K562 (cell line): ENCODE measurements around the gene YJEFN3. TPM values are rescaled to one million over a fixed set of nuclear protein-coding genes. Genes with fewer than 3 reads are reported as not detected.

Source experiments
- ATAC-seq: fragments of 200-7000 bp; cut with Tn5 transposase; 3 replicates; pipeline ENCODE4 v1.9.1; 2020; ENCODE audit warnings: moderate library complexity
- BruUV-seq: library from RNA; stranded (reverse); fragments of 400-500 nt; replicated peaks from 2 replicates; lab custom pipeline; 2021; lab: Mats Ljungman, UMichigan
- CTCF ChIA-PET: fragments of 300-600 bp; formaldehyde crosslinking; extraction: SDS; loops from one replicate; lab custom pipeline; 2021; ENCODE audit warnings: low intra/inter-chr PET ratio; lab: Yijun Ruan, JAX
- POLR2A ChIA-PET: fragments of 300-600, 350-650 bp; sonication (Branson Sonifier 250); formaldehyde crosslinking; extraction: SDS; loops from one replicate; lab custom pipeline; 2021; ENCODE audit warnings: antibody characterized with exemption, inconsistent platforms; lab: Yijun Ruan, JAX
- DNase-seq, 4 experiments: peaks; one replicate each; pipeline versions ENCODE4 v3.0.0 to v3.0.0-alpha.2; 2011 to 2018; ENCODE audit warnings: low spot score in 3 of 4, mixed read lengths in 3 of 4; ENCODE audit errors: extremely low read depth in 1 of 4
- FAIRE-seq: peaks from 2 replicates; lab custom pipeline; 2011; peaks lifted over from hg19 to GRCh38; lab: Jason Lieb, UNC
- H2AFZ ChIP-seq: 2 replicates; pipeline ENCODE4 v1.6.0; 2011; ENCODE audit warnings: low read depth, low read length, control low read depth, inconsistent platforms
- H3K27ac ChIP-seq: fragments of 200-600 bp; 3 replicates; pipeline ENCODE4 v1.8.0; 2011; ENCODE audit warnings: low read depth, mild to moderate bottlenecking, control low read depth, inconsistent platforms, low read length, moderate library complexity, mixed read lengths; ENCODE audit errors: extremely low read depth
- H3K27me3 ChIP-seq, 2 experiments: fragments of 300-600 bp in 1 of 2; 2 replicates in 1 of 2; 3 replicates in 1 of 2; pipeline versions ENCODE4 v1.6.0 to v1.8.0; 2011; ENCODE audit warnings: inconsistent platforms in 2 of 2, low read length in 2 of 2, mild to moderate bottlenecking in 1 of 2, mixed read lengths in 1 of 2, moderate library complexity in 1 of 2; ENCODE audit not compliant: control insufficient read depth in 2 of 2, insufficient read depth in 2 of 2
- H3K36me3 ChIP-seq: fragments of 300-600 bp; 3 replicates; pipeline ENCODE4 v1.8.0; 2011; ENCODE audit warnings: mild to moderate bottlenecking, low read length, inconsistent platforms; ENCODE audit not compliant: control insufficient read depth, insufficient read depth
- H3K4me1 ChIP-seq, 2 experiments: fragments of 200-600 bp in 1 of 2; replicated peaks in 1 of 2; 2 replicates in 1 of 2; 3 replicates in 1 of 2; pipeline versions ENCODE4 v1.5.1 to v1.8.0; 2011; ENCODE audit warnings: inconsistent platforms in 2 of 2, low read length in 2 of 2, mild to moderate bottlenecking in 1 of 2, mixed read lengths in 1 of 2, moderate library complexity in 1 of 2; ENCODE audit not compliant: control insufficient read depth in 2 of 2, insufficient read depth in 2 of 2
- H3K4me2 ChIP-seq: 2 replicates; pipeline ENCODE4 v1.6.1; 2011; ENCODE audit warnings: low read length, control low read depth, inconsistent platforms, mixed read lengths; ENCODE audit not compliant: insufficient read depth
- H3K4me3 ChIP-seq: fragments of 200-600 bp; sonication (generic), shearing (Covaris generic); 2 replicates; pipeline ENCODE4 v1.5.1; 2016; ENCODE audit warnings: control low read depth, inconsistent platforms
- H3K79me2 ChIP-seq: fragments of 200-600 bp; 3 replicates; pipeline ENCODE4 v1.8.0; 2011; ENCODE audit warnings: low read length, inconsistent platforms; ENCODE audit not compliant: control insufficient read depth, insufficient read depth
- H3K9ac ChIP-seq, 2 experiments: 2 replicates each; pipeline versions ENCODE4 v1.6.0 to v1.6.1; 2011; ENCODE audit warnings: low read depth in 2 of 2, low read length in 2 of 2, control low read depth in 1 of 2, inconsistent platforms in 1 of 2, mild to moderate bottlenecking in 1 of 2, mixed read lengths in 1 of 2; ENCODE audit not compliant: insufficient read depth in 1 of 2
- H3K9me1 ChIP-seq: one replicate; pipeline ENCODE4 v1.6.0; 2011; ENCODE audit warnings: inconsistent platforms, mild to moderate bottlenecking, low read length, moderate library complexity; ENCODE audit not compliant: control insufficient read depth, insufficient read depth
- H3K9me3 ChIP-seq: replicated peaks from 2 replicates; pipeline ENCODE4 v1.5.1; 2011; ENCODE audit warnings: low read depth, low read length, inconsistent platforms; ENCODE audit not compliant: control insufficient read depth, insufficient read depth
- H4K20me1 ChIP-seq: replicated peaks from 2 replicates; pipeline ENCODE4 v1.6.1; 2011; ENCODE audit warnings: low read length, inconsistent platforms, mixed read lengths; ENCODE audit not compliant: control insufficient read depth, insufficient read depth
- EGR1 ChIP-seq: fragments of 450-650 bp; conservative IDR thresholded peaks from 2 replicates; pipeline ENCODE4 v1.6.1; 2017; ENCODE audit warnings: mild to moderate bottlenecking
- KAT8 ChIP-seq: fragments of 450-650 bp; IDR thresholded peaks from 2 replicates; pipeline ENCODE4 v1.6.1; 2016; ENCODE audit warnings: low read depth, mild to moderate bottlenecking
- L3MBTL2 ChIP-seq: fragments of 450-650 bp; IDR thresholded peaks from 2 replicates; pipeline ENCODE4 v1.6.1; 2016; ENCODE audit warnings: mild to moderate bottlenecking, moderate library complexity
- MAFG ChIP-seq: fragments of 450-650 bp; conservative IDR thresholded peaks from 2 replicates; pipeline ENCODE4 v1.6.1; 2016; ENCODE audit warnings: missing genetic modification characterization, missing compliant biosample characterization
- MTA2 ChIP-seq: fragments of 450-650 bp; IDR thresholded peaks from 2 replicates; pipeline ENCODE4 v1.6.1; 2016; ENCODE audit warnings: low read depth
- SOX6 ChIP-seq: fragments of 450-650 bp; IDR thresholded peaks from 2 replicates; pipeline ENCODE4 v1.6.1; 2014; ENCODE audit warnings: mild to moderate bottlenecking
- ZNF384 ChIP-seq: IDR thresholded peaks from 2 replicates; pipeline ENCODE4 v1.6.1; 2012; ENCODE audit warnings: low read depth, low read length, improper control_type of control experiment
- ZNF780A ChIP-seq: fragments of 250-450 bp; sonication (Bioruptor Pico); IDR thresholded peaks from 2 replicates; pipeline ENCODE4 v1.5.0; 2021; ENCODE audit warnings: mild to moderate bottlenecking
- ZSCAN32 ChIP-seq: fragments of 450-650 bp; formaldehyde crosslinking; IDR thresholded peaks from 2 replicates; pipeline ENCODE4 v1.4.0; 2020; ENCODE audit warnings: mild to moderate bottlenecking, moderate library complexity
- WGBS: fragments of 100-300 bp; shearing (Covaris generic); methylation state at CpG from one replicate; pipeline ENCODE4 v1.1.6; 2016; ENCODE audit warnings: low coverage, mixed read lengths; ENCODE audit not compliant: insufficient coverage; ENCODE audit errors: missing lambda C conversion rate; 5-methylcytosine and 5-hydroxymethylcytosine counted together
- in situ Hi-C: fragments of 300-500 bp; cut with MboI; formaldehyde crosslinking; loops from 4 replicates; pipeline ENCODE4 v1.15.0; 2018; ENCODE audit warnings: inconsistent platforms, mixed read lengths
- intact Hi-C: fragments of 100-400 bp; cut with micrococcal nuclease; formaldehyde crosslinking; loops from 2 replicates; pipeline ENCODE4 v1.14.2; 2022
- polyA plus RNA-seq, 8 experiments: library from polyadenylated mRNA; depleted of rRNA in 4 of 8; stranded (reverse) in 5 of 8; unstranded in 3 of 8; fragments of >200 nt; fragmentation: Nextera tagmentation in 2 of 8; fragmentation: Illumina TruSeq in 1 of 8; extraction: Ambion mirVana in 2 of 8; extraction: Trizol in 1 of 8; gene quantifications; 2 replicates each; pipeline versions ENCODE4 v1.2.1 to v1.2.3, GENCODE V29; 2011 to 2014; ENCODE audit warnings: inconsistent platforms in 1 of 8, missing spikeins in 1 of 8
- total RNA-seq, 7 experiments: library from RNA; depleted of rRNA in 6 of 7; stranded (reverse); fragments of >200 nt in 6 of 7; fragmentation: Illumina TruSeq in 2 of 7; extraction: Trizol in 2 of 7; gene quantifications; 2 replicates each; pipeline versions ENCODE4 v1.2.1 to v1.2.3, GENCODE V29; 2011 to 2021; ENCODE audit warnings: low replicate concordance in 1 of 7
- TF ChIP-seq, protein P1 (sequence below): fragments of 450-650 bp; IDR thresholded peaks from 2 replicates; pipeline ENCODE4 v1.6.1; 2016; ENCODE audit warnings: low read depth
- TF ChIP-seq, protein P2 (sequence below), 2 experiments: fragments of 450-650 bp in 1 of 2; IDR thresholded peaks; 2 replicates each; pipeline ENCODE4 v1.6.1; 2011 to 2017; ENCODE audit warnings: low read depth in 2 of 2, antibody characterized with exemption in 1 of 2, borderline replicate concordance in 1 of 2, low read length in 1 of 2, mild to moderate bottlenecking in 1 of 2, mixed read lengths in 1 of 2; ENCODE audit not compliant: control insufficient read depth in 1 of 2

Gene YJEFN3
- total and polyA plus RNA-seq, 9 of the 15 experiments (the other 6 are each of a cell fraction or from before 2014, with no cell fraction given) = 0.04 to 5.8 (median 1.3) TPM; not detected in 1

GRCh38 chr19:19525611-19526380 lies 2.9 kb upstream of the YJEFN3 start:
- Histone ChIP-seq H3K4me2 (no peak overlapping the region), H3K4me1 (peaks cover 0 to 28% of the 10 kb centered on the region in 2 experiments; a peak in 2 of 5 replicates)
- TF ChIP-seq ZNF780A (CRISPR knock-in tag) (no peak), KAT8 (no peak), MAFG (tag) (no peak), EGR1 (0 out of 2 replicates have a peak, but pooled peaks have one; percentile 5), L3MBTL2 (no peak), ZNF384 (no peak), MTA2 (no peak), ZSCAN32 (no peak), SOX6 (no peak)
- TF ChIP-seq, protein P1, sequence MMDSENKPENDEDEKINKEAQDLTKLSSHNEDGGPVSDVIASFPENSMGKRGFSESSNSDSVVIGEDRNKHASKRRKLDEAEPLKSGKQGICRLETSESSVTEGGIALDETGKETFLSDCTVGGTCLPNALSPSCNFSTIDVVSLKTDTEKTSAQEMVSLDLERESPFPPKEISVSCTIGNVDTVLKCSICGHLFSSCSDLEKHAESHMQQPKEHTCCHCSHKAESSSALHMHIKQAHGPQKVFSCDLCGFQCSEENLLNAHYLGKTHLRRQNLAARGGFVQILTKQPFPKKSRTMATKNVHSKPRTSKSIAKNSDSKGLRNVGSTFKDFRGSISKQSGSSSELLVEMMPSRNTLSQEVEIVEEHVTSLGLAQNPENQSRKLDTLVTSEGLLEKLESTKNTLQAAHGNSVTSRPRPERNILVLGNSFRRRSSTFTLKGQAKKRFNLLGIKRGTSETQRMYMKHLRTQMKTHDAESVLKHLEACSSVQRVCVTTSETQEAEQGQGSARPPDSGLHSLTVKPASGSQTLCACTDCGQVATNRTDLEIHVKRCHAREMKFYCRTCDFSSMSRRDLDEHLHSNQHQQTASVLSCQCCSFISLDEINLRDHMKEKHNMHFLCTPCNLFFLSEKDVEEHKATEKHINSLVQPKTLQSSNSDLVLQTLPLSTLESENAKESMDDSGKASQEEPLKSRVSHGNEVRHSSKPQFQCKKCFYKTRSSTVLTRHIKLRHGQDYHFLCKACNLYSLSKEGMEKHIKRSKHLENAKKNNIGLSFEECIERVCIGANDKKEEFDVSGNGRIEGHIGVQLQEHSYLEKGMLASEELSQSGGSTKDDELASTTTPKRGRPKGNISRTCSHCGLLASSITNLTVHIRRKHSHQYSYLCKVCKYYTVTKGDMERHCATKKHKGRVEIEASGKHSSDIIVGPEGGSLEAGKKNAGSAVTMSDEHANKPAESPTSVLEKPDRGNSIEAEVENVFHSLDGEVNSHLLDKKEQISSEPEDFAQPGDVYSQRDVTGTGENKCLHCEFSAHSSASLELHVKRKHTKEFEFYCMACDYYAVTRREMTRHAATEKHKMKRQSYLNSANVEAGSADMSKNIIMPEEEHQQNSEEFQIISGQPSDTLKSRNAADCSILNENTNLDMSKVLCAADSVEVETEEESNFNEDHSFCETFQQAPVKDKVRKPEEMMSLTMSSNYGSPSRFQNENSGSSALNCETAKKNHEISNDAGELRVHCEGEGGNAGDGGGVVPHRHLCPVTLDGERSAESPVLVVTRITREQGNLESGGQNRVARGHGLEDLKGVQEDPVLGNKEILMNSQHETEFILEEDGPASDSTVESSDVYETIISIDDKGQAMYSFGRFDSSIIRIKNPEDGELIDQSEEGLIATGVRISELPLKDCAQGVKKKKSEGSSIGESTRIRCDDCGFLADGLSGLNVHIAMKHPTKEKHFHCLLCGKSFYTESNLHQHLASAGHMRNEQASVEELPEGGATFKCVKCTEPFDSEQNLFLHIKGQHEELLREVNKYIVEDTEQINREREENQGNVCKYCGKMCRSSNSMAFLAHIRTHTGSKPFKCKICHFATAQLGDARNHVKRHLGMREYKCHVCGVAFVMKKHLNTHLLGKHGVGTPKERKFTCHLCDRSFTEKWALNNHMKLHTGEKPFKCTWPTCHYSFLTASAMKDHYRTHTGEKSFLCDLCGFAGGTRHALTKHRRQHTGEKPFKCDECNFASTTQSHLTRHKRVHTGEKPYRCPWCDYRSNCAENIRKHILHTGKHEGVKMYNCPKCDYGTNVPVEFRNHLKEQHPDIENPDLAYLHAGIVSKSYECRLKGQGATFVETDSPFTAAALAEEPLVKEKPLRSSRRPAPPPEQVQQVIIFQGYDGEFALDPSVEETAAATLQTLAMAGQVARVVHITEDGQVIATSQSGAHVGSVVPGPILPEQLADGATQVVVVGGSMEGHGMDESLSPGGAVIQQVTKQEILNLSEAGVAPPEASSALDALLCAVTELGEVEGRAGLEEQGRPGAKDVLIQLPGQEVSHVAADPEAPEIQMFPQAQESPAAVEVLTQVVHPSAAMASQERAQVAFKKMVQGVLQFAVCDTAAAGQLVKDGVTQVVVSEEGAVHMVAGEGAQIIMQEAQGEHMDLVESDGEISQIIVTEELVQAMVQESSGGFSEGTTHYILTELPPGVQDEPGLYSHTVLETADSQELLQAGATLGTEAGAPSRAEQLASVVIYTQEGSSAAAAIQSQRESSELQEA = no peak
- TF ChIP-seq, protein P2, sequence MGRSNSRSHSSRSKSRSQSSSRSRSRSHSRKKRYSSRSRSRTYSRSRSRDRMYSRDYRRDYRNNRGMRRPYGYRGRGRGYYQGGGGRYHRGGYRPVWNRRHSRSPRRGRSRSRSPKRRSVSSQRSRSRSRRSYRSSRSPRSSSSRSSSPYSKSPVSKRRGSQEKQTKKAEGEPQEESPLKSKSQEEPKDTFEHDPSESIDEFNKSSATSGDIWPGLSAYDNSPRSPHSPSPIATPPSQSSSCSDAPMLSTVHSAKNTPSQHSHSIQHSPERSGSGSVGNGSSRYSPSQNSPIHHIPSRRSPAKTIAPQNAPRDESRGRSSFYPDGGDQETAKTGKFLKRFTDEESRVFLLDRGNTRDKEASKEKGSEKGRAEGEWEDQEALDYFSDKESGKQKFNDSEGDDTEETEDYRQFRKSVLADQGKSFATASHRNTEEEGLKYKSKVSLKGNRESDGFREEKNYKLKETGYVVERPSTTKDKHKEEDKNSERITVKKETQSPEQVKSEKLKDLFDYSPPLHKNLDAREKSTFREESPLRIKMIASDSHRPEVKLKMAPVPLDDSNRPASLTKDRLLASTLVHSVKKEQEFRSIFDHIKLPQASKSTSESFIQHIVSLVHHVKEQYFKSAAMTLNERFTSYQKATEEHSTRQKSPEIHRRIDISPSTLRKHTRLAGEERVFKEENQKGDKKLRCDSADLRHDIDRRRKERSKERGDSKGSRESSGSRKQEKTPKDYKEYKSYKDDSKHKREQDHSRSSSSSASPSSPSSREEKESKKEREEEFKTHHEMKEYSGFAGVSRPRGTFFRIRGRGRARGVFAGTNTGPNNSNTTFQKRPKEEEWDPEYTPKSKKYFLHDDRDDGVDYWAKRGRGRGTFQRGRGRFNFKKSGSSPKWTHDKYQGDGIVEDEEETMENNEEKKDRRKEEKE (IDR thresholded peaks at IDR 0.05; ENCODE audit: borderline replicate concordance in 1 of 2, control insufficient read depth in 1 of 2, low read depth in 2 of 2, low read length in 1 of 2) = no peak

More at GRCh38 chr19:19525611-19526380, 2.9 kb upstream of the YJEFN3 start:
- H3K27me3 ChIP-seq = no peaks in the 10 kb centered on the region
- peaks cover 5% of the 10 kb centered on the region for H3K9me1 ChIP-seq
- peaks cover 43% of the 10 kb centered on the region for H3K79me2 ChIP-seq
- CTCF ChIA-PET = no interaction called here
- intact Hi-C loops = no loop called here
- WGBS = 92% methylated on average over 22 of the region's 23 CpGs
- in situ Hi-C loops = loop anchor here (25.0 kb wide), 1 partner anchor 112 kb away; the partner anchor contains the start of genes GMIP and LPAR2
- peaks cover 72% of the 10 kb centered on the region; the same call in 2 of the 3 replicates for H3K36me3 ChIP-seq
- BruUV-seq = no TSS peak
- peak overlapping the region in 1 of 2 experiments; percentile 60; a peak in 2 of 4 replicates for H3K9ac ChIP-seq
- DNase-seq = no peak
- H3K27ac ChIP-seq = no peak overlapping the region
- POLR2A ChIA-PET = interaction anchor here (1.2 kb wide), 1 partner anchor 10 kb away, joined by 5 read pairs; the partner anchor contains the start of genes NDUFA13 and TSSK6
- no peak overlapping the region for H2AFZ ChIP-seq
- no peak overlapping the region for H3K4me3 ChIP-seq
- 0 out of 2 replicates have a peak, but pooled peaks cover 5% of the 10 kb centered on the region for H4K20me1 ChIP-seq
- H3K9me3 ChIP-seq = no peaks in the 10 kb centered on the region
- ATAC-seq = peak; percentile 4; the same call in 2 of the 3 replicates
- no peak for FAIRE-seq
